K562 (cell line): ENCODE measurements around the gene FNBP1.

ENCODE experiments used
- CREM ChIP-seq: IDR thresholded peaks from 2 replicates; pipeline ENCODE4 v1.6.1; 2014; ENCODE audit warnings: antibody characterized with exemption, low read depth
- ELK3 ChIP-seq: fragments of 450-650 bp; formaldehyde crosslinking; IDR thresholded peaks from 2 replicates; pipeline ENCODE4 v1.4.0; 2020; ENCODE audit warnings: mild to moderate bottlenecking
- EP300 ChIP-seq: IDR thresholded peaks from 2 replicates; pipeline ENCODE4 v1.6.1; 2012; ENCODE audit warnings: low read length, improper control_type of control experiment
- ESRRA ChIP-seq: fragments of 450-650 bp; IDR thresholded peaks from 2 replicates; pipeline ENCODE4 v1.6.1; 2014; ENCODE audit warnings: low read depth, mild to moderate bottlenecking, moderate library complexity, borderline replicate concordance
- FOS ChIP-seq: IDR thresholded peaks from 3 replicates; pipeline ENCODE4 v1.6.1; 2011; ENCODE audit not compliant: insufficient read length; ENCODE audit errors: extremely low read depth
- KAT2B ChIP-seq: IDR thresholded peaks from one replicate; pipeline ENCODE4 v1.6.1; 2012; ENCODE audit warnings: low read depth, mild to moderate bottlenecking, control low read depth, inconsistent platforms, low read length, moderate library complexity
- NR4A1 ChIP-seq, 2 experiments: fragments of 250-450 bp in 1 of 2; fragments of 450-650 bp in 1 of 2; sonication (Bioruptor Pico) in 1 of 2; IDR thresholded peaks; 2 replicates each; pipeline versions ENCODE4 v1.4.0 to v1.6.1; 2016 to 2020; ENCODE audit warnings: mild to moderate bottlenecking in 2 of 2, missing compliant biosample characterization in 1 of 2, missing genetic modification characterization in 1 of 2, moderate library complexity in 1 of 2
- RBFOX2 ChIP-seq: fragments of 200-400 bp; formaldehyde crosslinking; IDR thresholded peaks from 2 replicates; pipeline ENCODE4 v1.6.1; 2017; ENCODE audit warnings: low read depth, mild to moderate bottlenecking, low read length, moderate library complexity
- TCF3 ChIP-seq: sonication (generic); formaldehyde crosslinking; IDR thresholded peaks from 2 replicates; pipeline ENCODE4 v1.4.0; 2020; ENCODE audit warnings: mild to moderate bottlenecking, missing genetic modification reagents
- ZKSCAN3 ChIP-seq: fragments of 250-450 bp; sonication (Bioruptor Pico); IDR thresholded peaks from 2 replicates; pipeline ENCODE4 v1.4.0; 2020
- ZNF274 ChIP-seq: IDR thresholded peaks from 2 replicates; pipeline ENCODE4 v1.6.1; 2011; ENCODE audit warnings: low read depth, mild to moderate bottlenecking, low read length, moderate library complexity, borderline replicate concordance

GRCh38 chr9:130089141-130089540 is 46.2 kb upstream of the FNBP1 start:
- TF ChIP-seq ZNF274 (no peak), FOS (no peak), NR4A1 (CRISPR knock-in tag; IDR thresholded peaks at IDR 0.05) (no peak), NR4A1 (tag; IDR thresholded peaks at IDR 0.05) (no peak), ESRRA (no peak), ELK3 (CRISPR knock-in tag) (no peak), EP300 (no peak), CREM (no peak), KAT2B (no peak), RBFOX2 (no peak), TCF3 (CRISPR knock-in tag) (no peak), ZKSCAN3 (CRISPR knock-in tag) (no peak)
